AG09309 (cell line): Measurements from ENCODE around the gene CCL11.

Source experiments
- DNase-seq: peaks from one replicate; pipeline ENCODE4 v3.0.0-alpha.2; 2010; ENCODE audit warnings: low read depth
- H3K4me3 ChIP-seq: 2 replicates; pipeline ENCODE4 v1.5.1; 2011; ENCODE audit warnings: mild to moderate bottlenecking, low read depth, low read length, moderate library complexity; ENCODE audit not compliant: control insufficient read depth
- CTCF ChIP-seq: IDR thresholded peaks from 2 replicates; pipeline ENCODE4 v1.5.1; 2011; ENCODE audit warnings: mild to moderate bottlenecking, low read depth, low read length, inconsistent platforms; ENCODE audit not compliant: insufficient read depth, control insufficient read depth; ENCODE audit errors: missing control alignments

The CCL11 gene

GRCh38 chr17:34285286-34285792 is at the start of gene CCL11:
Gene CCL11 (plus strand): TSS chr17:34285742. CDS start chr17:34285809, 67 bp downstream.
- H3K4me3 ChIP-seq = no peak within 1 kb of the TSS
- DNase-seq = no peak
- TF ChIP-seq CTCF = no peak

GRCh38 chr17:34236281-34236892 is 49.2 kb upstream of the CCL11 start:
- no peak for TF ChIP-seq CTCF

GRCh38 chr17:34237458-34237857 is 48.1 kb upstream of the CCL11 start:
- DNase-seq = no peak
- H3K4me3 ChIP-seq = no peak overlapping the region
- no peak for TF ChIP-seq CTCF

More at GRCh38 chr17:34236281-34236892, 49.2 kb upstream of the CCL11 start:
- H3K4me3 ChIP-seq = no peak overlapping the region
- DNase-seq = no peak

- DNase-seq = no peak
- H3K4me3 ChIP-seq = no peak overlapping the region
- TF ChIP-seq CTCF = no peak
Measured at GRCh38 chr17:34241062-34241461, 44.5 kb upstream of the CCL11 start.

GRCh38 chr17:34242587-34243363 is 42.8 kb upstream of the CCL11 start:
- no peak for TF ChIP-seq CTCF
- no peak for DNase-seq
- H3K4me3 ChIP-seq = no peak overlapping the region

GRCh38 chr17:34243364-34244320 is 41.9 kb upstream of the CCL11 start:
- no peak for TF ChIP-seq CTCF
- H3K4me3 ChIP-seq = no peak overlapping the region
- no peak for DNase-seq
